HG02884 (cell line): Measurements from ENCODE around the gene GPC6.

ENCODE experiments used
- ATAC-seq: cut with Tn5 transposase; IDR thresholded peaks from one replicate; pipeline ENCODE4 v1.9.1; 2021; ENCODE audit warnings: mild to moderate bottlenecking, moderate library complexity; ENCODE audit not compliant: unreplicated experiment

Gene GPC6

DNA sequence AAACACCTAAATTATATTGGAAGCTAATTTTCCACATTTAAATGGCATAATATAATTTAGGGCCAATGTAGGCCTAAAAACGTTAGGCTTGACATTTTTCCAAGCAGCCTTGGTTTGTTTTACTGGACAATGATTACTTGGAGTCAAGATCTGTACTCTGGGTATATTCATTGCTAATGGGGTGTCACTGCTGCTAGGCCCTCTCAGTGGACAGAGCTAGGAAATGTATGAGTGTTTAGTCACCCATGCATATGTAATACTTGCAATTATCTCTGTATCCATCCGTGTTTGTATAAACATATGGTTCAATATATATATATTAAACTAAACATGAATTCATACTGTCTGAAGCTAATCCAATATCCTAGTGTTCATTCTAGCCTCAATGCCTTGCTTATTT lies 654.8 kb downstream of the GPC6 start:
- ATAC-seq = no peak

DNA sequence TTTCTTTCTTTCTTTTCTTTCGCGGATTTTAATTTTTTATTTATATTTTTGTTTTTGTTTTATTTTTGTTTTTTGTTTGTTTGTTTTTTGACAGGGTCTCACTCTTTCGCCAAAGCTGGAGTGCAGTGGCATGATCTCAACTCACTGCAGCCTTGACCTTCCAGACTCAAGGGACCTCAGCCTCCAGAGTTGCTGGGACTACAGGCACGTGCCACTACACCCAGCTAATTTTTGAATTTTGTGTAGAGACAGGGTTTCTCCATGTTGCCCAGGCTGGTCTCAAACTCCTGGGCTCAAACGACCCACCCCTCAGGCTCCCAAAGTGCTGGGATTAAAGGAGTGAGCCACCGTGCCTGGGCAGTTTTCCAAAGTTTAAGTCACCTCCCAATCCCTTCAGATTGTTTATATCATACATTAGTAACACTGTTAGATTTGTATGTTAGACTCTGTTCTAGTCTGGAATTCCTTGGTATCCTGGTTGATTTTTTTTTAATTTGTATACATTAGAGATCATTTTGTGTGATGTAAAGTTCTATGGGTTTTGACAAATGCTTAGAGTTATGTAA lies 655.6 kb downstream of the GPC6 start:
- no peak for ATAC-seq

DNA sequence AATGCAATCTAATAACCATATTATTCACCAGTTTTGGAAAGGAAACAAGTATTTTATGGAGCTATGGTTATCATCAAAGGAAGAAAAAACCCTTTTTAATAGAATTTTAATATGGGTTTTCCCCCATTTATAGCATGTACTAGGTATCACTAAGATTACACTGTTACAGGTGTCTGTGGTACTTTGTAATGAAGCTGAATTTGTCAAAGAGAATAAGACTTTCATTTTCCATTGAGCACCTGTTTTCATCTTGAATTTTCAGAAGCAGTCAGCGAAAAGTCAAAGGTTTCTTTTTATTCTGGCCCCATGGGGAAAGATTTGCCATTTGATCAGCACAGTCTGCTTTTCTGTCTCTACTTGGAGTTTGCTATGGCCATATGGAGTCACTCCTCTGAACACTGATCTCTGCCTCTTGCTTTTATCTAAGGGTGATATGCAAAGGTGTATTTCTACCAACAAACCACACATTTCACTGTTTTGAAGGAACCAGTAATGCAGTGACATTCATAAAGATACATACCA lies 662.9 kb downstream of the GPC6 start:
- ATAC-seq = no peak

DNA sequence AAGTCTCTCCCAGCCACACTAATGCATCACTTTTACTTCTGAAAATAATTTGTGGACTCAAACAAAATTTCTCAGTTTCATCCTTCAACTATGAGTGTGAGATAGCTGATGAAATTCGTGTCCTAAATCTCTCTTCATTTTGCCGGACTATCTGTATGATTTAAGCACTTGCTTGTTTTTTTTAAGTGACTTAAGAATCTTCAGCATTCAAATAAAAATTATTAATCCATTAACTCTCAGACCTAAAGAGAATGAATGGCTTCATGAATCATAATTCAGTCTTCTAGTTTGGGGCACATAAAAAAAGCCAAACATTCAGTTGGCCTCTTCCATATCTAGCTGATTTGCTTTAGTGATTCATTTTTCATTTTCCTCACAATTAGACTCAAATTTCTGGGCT lies 673.4 kb downstream of the GPC6 start:
- ATAC-seq = no peak

DNA sequence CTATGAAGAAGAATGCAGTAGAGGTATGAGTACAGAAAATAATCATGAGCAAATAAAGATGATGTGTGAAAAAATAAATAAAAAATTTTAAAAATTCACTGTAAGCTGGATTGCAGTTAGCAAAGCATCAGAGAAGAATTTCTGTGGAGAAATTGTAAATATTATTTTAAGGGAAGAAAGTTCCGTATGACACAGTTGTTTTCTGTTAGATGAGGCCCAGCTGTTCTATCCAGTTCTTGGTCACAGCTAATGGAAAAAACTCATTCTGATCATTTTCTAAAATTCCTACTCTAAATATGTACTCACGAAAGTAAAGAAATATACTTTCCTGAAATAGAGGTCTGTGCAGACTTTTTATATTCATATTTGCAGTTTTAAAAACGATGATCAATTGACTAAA lies 674.1 kb downstream of the GPC6 start:
- no peak for ATAC-seq

DNA sequence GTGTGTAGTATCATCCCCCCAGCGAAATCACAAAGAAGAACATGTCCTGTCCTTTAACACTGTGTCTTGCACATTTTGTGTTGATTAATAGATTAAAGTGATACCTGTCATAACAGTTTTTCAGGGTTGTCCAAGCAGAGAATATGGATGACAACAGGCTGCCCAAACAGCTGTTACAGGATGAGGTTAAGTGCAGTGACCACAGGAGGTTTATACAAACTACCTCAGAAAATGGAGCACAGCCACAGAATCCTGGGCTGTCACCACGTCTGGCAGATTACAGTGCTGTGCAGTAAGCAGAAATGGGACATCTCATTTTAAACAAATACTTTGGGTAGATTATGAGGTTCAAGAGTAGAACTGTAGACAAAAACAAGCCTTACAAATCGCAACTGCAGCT lies 677.3 kb downstream of the GPC6 start:
- ATAC-seq = no peak

DNA sequence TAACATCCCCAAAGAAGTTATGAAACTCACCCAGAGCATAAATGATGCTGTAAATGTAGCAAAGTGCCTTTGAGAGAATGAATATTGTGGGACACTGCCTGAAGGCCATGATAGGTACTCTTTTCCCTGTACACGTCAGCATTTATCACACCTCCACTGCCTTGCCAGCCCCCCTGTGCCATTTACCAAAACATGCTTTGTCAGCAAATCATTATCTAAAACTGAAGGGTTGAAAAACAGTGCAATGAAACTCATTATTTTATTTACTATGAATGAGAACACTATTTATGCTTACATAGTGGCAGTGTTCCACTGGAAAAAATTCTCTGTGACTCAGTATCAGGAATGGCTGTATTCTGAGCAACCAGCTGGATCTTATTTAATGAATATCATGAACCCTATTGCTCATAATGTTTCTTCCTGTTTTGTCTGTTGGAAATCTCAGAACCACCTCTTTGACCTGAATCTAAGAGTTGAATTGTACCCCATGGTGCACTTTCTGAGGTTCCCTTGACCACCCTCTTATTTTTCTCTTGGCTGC lies 688.7 kb downstream of the GPC6 start:
- no peak for ATAC-seq

DNA sequence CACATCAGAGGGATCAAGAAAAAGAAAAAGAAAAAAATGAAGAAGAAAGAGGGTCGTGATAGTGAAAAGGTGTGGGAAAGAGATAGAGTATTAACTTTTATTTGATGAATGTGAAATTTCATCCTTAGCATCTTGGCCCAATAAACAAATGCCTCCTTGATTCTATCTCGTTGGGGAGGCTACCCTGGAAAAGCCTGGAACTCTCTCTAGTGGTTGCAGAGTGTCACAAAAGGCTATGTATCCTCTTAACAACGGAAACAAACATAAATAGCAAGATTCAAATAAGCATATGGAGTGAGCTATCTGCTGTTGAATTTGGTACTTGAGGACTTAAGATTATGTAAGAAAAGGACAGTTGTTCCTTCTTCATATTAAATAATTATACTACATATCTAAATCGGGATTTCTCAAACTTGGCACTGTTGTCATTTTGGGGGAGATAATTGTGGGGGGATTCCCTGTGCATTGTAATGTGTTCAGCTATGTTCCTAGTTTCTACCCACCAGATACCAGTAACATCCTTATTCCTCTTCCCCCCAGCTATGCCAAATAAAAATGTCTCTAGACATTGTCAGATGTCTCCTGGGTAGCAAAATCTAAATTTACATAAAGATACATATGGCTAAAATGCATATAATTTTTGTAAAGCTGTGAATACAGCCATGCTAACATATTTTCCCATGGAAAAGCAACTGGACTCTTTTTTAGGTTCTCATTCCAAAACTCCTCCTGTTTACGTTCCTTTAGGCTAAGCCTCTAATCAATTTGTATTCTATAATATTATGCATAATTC lies 695.7 kb downstream of the GPC6 start:
- no peak for ATAC-seq

DNA sequence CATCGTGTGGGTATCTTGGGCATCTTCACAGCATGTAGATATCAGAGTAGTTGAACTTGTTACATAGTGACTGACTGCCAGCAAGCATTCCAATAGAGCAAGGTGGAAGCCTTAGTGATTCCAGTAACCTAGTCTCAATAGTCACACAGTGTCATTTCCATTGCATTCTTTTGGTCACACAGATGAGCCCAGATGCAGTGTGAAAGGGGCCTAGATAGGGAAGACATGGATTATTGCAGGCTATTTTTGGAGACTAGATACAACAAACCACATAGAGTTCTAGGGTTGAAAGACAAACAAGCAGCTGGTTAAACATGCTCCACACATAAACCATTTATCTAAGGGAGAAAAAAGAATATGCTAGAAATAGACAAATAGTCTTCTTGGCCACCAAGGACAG lies 699.4 kb downstream of the GPC6 start:
- ATAC-seq = no peak

DNA sequence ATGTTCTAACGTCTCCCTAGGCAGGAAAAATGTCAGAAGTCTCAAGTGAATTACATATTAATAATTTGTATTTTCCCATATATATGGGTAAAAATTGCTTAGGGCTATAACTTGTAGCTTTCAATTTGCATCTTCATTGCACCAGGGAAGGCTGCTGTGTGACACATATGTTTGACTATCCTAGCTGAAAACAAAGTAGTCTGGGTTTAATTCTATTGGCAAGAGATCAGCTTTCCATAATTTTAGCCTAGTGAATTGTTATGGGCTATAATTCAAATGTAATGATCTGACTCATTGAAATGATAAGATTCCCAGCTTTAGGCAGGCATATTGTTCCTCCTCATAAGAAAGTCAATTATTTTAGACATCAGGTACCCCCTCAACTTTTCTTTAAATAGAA lies 699.8 kb downstream of the GPC6 start:
- ATAC-seq = no peak

DNA sequence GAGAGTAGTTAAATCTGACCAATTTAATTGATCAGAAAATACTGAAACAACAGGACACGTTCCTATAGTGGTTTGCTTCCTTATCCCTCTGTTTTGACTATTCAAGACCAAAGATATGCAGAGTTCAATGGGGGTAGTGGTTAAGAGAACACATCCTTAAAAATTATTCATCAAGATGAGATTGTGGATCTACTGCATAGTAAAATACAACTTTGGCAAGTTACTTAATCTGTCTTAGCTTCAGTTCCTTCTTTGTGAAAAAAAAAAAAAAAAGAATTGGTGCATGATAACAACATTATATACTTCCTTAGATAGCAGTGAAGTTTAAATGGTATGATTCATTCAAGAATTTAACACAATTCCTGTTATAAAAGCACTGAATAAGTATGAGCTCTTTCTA lies 700.8 kb downstream of the GPC6 start:
- no peak for ATAC-seq

DNA sequence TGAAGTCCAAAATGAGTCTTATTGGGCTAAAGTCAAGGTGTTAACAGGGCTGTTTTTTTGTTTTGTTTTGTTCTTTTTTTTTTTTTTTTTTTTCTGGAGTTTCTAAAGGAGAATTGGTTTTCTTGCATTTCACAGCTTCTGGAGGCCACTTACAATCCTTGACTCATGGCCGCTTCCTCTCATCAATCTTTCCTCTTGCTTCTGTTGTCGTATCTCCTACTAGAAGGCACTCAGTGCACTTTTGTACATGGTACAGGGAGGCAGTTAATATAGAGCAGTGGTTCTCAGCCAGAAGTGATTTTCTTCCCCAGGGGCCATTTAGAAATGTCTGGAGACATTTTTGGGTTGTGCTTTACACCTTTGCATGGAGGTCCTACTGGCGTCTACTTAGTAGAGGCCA lies 706.3 kb downstream of the GPC6 start:
- ATAC-seq = no peak

DNA sequence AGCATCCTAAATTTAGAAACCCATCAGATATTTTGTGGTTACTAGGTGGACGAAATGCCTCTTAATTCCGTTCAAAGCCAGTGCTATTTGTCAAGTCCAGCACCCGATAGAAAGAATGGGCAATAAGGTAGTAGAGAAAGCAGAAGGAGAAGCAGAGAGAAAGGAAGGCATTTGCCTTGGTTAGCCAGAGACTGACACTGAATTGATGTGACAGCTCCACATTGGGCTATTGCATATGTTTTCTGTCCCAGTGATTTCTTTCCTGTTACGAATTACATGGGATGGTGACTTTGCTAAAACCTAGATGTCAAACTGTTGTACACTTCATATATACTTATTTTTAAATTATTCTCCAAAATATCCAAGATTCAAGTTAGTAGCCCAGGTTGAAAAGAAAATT lies 710.3 kb downstream of the GPC6 start:
- ATAC-seq = no peak

DNA sequence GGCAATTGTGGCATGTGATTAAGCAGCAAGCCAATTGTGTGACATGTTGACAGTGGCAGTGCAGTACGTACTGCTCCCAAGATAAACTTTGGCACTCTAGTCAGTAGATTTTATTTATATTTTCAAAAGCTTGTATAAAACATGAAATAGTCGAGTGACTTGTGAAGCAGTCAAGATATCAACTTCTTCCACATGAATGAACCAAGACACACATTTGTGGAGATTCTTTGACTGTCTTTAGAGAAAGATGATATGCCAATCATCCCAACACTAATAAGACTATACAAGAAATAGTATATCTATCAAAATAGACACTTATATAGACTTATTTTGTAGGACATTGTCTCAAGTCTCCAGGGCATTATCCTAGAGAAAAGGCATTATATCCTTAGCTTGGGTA lies 714.8 kb downstream of the GPC6 start:
- no peak for ATAC-seq

DNA sequence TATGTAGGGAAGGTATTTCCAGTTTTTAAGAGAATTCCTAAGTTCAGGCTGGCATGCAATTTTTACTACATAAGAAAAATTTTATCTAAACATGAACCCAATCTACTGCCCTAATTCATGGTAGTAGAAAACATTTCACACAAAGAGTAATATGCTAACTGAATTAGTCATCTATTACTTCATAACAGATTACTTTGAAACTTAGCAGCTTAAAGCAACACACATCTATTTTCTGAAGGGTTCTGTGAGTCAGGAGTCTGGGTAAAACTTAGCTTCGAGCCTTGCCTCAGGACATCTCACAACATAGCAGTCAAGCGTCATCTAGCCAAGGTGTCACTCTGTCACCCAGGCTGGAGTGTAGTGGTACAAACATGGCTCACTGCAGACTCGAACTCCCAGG lies 715.4 kb downstream of the GPC6 start:
- ATAC-seq = no peak

DNA sequence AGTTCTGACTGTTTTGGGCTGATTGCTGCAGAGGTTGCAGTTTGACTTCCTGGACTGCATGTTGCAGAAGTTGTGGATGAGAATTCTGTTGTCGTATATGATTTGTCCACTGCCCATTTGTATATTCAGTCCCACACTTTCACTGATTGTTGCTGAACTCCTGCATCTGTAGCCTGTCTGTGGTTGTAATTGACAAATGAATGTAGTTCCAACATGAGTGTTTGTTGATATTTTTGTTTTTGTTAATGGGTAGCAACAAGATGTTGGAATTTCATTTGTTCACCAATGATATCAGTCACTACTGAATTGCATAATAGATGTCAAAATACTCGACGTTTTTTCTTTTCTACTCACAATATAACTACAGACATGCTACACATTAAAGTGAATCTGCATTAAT lies 719.0 kb downstream of the GPC6 start:
- ATAC-seq = no peak

DNA sequence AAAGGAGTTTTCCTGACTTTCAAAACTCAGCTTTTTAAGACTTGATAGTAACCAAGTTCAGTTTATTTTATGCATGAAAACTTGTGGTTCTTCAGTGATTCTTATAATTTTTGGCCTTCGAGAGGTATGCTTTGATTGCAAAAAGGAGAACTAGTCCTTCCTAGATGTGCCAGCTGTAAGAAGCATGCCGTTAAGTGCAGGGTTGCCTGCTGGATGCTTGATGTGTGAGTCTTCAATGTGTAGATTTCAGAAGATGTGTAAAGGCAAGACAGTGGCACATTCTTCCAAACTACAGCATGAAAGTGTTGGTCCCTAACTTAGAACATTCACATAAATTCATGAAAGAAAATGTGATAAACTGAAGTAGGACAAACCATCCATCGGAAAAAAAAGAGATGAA lies 720.4 kb downstream of the GPC6 start:
- ATAC-seq = no peak

DNA sequence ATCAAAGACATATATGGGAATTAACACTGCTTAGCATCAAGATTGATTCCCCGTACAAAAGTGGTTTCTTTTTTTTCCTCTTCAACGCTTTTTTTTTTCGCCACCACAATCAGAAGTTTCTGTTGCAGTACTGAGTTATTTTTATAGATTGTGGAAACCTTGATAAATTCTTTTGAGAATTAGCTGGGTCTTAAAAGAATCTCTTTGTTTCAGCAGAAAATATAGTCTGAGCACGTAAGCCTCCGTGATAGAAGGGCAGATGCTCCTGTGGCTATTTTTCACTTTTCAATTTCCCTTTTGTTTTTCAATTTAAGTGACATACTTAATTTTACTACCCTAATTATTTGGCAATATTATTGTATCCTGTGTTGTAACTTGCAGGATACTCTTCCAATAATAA lies 721.0 kb downstream of the GPC6 start:
- no peak for ATAC-seq

DNA sequence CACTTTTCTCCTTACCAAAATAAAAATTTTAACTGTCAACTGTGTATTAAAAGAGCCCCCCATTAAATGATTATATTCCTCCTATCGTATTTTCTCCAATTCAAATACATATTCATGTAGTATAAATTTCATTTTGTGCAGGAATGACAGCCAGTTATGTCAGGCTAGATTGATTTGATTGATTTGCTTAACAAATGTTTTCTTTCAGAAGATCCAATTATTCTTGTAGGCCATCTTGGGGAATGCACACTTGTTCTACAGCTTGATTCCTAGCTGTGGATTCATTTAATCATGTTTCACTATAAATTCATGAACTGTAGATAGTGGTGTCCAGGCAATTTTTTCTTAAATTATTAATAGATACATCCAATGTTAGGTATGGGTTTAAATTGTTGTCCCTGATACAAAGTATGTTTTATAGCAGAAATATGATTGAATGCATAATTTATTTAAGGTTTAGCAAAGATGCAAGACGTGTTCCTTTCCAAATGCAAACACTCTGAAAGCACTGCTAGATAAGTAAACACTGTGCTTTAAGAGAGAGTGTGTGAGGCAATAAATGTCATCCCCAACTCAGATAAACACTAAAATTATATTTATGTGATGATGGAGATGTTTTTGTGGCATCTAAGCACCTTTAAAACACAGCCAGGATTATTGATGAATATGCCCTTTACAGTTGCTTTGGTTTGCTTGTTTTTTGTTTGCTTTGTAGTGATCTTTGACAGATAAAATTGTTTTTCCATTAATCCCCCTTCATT lies 721.7 kb downstream of the GPC6 start:
- no peak for ATAC-seq

DNA sequence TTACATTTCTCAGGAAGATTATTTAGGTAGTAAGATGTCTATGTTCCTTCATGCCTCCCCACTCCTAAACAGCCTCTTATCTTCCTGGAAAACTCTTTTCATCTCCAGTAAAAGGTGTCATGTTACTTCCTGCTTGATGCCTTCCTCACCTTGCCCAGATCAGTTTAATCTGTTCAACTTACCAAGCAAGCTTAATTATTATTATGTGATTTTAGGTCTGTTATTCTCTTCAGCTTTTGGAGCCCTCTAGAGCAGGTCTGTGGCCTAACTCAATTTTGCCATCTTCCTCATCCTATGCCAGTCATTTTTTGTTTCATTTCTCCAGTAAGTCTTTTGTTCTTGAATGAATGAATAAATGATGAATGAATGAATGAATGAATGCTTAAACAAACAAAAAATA lies 724.5 kb downstream of the GPC6 start:
- no peak for ATAC-seq

DNA sequence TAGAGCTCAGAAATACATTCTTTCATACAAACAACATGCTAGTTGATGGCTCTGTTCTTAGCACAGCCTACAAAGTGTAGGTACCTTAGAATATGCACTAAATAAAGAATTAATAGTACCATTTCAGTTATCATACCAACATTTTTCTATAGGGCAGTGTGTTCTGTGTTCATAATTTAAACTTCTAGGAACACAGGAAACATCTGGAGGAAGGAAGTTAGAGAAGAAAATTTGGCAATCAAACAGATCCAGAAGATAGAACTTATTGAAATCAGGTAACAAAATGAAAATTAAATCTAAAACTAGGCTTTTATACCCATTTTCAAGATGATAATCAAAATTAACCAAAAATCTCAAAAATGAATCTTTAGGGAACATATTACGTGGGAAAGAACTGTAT lies 725.3 kb downstream of the GPC6 start:
- no peak for ATAC-seq

DNA sequence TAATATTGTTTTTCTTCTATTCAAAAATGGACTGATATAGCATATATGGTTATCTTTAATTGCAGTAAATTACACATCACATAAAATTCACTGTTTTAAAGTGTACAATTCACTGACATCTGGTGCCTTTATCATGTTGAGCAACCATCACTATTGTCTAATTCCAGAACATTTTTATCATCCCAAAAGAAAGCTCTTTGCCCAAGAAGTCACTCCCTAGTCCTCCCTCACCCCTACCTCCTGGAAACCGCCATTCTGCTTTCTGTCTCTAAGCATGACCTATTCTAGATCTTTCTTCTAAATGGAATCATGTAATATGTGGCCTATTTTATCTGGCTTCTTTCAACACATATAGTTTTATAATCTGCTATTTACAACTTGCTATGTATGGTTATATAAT lies 727.2 kb downstream of the GPC6 start:
- no peak for ATAC-seq
